Measurements from ENCODE around the gene TANGO6.

TANGO6 gene

DNA sequence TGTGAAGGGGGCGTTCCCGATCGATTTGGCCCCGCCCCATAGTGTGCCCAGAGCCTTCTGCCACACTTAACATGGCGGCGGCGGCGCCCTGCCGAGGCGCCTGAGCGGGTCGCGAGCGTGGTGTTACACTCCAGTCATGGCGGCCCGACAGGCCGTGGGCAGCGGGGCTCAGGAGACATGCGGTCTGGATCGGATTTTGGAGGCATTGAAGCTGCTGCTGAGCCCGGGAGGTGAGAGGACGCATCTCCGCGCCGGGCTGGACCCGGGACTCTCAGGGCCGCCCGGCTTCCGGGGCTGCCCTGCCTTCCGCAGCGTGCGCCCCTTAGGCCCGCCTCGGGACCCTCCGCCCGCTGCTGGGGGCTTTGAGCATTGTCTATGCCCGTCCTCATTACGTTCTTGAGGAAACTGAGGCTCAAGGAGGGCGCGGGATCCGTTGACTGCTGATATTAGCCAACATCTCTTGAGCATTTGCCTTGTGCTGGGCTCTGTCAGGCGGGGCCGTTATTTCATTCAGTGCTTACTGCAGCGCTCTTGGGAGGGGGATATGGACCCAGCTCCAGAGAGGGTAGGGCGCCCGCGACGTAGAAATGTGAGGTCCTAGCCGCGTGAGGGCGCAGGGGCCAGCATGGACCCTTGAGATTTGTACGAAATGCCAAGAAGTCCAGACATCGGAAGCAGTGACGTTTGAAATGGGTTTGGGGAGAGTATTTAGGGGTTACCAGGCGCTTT lies at the start of gene TANGO6:
Gene TANGO6 (plus strand): TSS at position 50 of the 729 bp plus-strand sequence. CDS start 87 bp downstream, at position 137.
- Histone ChIP-seq H3K36me3 (ENCODE audit: control insufficient read depth, insufficient read depth, low read length) (no peaks in the 10 kb centered on the region), H3K4me1 (ENCODE audit: control insufficient read depth, insufficient read depth, low read length) (no peaks in the 10 kb centered on the region), H3K9ac (ENCODE audit: low read depth, low read length) (peak within 1 kb of the TSS; percentile 83), H3K27me3 (ENCODE audit: control insufficient read depth, insufficient read depth, low read length) (no peaks in the 10 kb centered on the region), H3K4me3 (ENCODE audit: low read depth, low read length) (peak within 1 kb of the TSS; percentile 87), H3K9me3 (ENCODE audit: control insufficient read depth, insufficient read depth, low read length) (no peaks in the 10 kb centered on the region)

DNA sequence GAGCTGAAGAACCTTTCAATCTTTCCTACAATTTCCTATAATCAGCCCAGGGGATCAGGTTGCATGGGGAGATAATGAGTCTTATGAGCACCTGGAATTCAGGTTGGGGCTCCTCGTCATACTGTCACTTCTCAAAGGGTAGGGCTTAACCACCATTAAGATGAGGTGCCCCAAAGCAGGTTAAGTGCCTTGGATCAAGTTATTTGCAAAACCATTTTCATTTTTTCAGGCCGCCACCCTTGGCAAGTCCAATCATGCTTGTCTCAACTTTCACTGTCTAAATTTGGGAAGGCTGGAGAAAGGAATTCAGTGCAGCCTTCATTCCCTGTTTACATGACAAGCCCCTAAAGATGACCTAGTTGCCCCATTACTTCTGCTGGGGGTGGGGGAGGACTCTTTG lies 44.9 kb upstream of the TANGO6 start:
- Histone ChIP-seq H3K4me3 (ENCODE audit: low read depth, low read length) (no peak overlapping the region), H3K36me3 (ENCODE audit: control insufficient read depth, insufficient read depth, low read length) (peaks cover 12% of the 10 kb centered on the region), H3K9me3 (ENCODE audit: control insufficient read depth, insufficient read depth, low read length) (no peaks in the 10 kb centered on the region), H3K27me3 (ENCODE audit: control insufficient read depth, insufficient read depth, low read length) (no peaks in the 10 kb centered on the region), H3K4me1 (ENCODE audit: control insufficient read depth, insufficient read depth, low read length) (peaks cover 12% of the 10 kb centered on the region), H3K9ac (ENCODE audit: low read depth, low read length) (no peak overlapping the region)

GRCh38 chr16:68800257-68800875 lies 43.0 kb upstream of the TANGO6 start:
- H3K36me3 ChIP-seq (ENCODE audit: control insufficient read depth, insufficient read depth, low read length) = peaks cover 12% of the 10 kb centered on the region
- no peak overlapping the region for H3K9ac ChIP-seq (ENCODE audit: low read depth, low read length)
- peaks cover 12% of the 10 kb centered on the region for H3K4me1 ChIP-seq (ENCODE audit: control insufficient read depth, insufficient read depth, low read length)
- no peaks in the 10 kb centered on the region for H3K27me3 ChIP-seq (ENCODE audit: control insufficient read depth, insufficient read depth, low read length)
- no peaks in the 10 kb centered on the region for H3K9me3 ChIP-seq (ENCODE audit: control insufficient read depth, insufficient read depth, low read length)
- H3K4me3 ChIP-seq (ENCODE audit: low read depth, low read length) = no peak overlapping the region

GRCh38 chr16:68802190-68802589 lies 41.1 kb upstream of the TANGO6 start:
- Histone ChIP-seq H3K4me1 (ENCODE audit: control insufficient read depth, insufficient read depth, low read length) (peaks cover 12% of the 10 kb centered on the region), H3K36me3 (ENCODE audit: control insufficient read depth, insufficient read depth, low read length) (peaks cover 12% of the 10 kb centered on the region), H3K27me3 (ENCODE audit: control insufficient read depth, insufficient read depth, low read length) (no peaks in the 10 kb centered on the region), H3K9ac (ENCODE audit: low read depth, low read length) (no peak overlapping the region), H3K4me3 (ENCODE audit: low read depth, low read length) (no peak overlapping the region), H3K9me3 (ENCODE audit: control insufficient read depth, insufficient read depth, low read length) (no peaks in the 10 kb centered on the region)

- Histone ChIP-seq H3K27me3 (ENCODE audit: control insufficient read depth, insufficient read depth, low read length) (no peaks in the 10 kb centered on the region), H3K4me1 (ENCODE audit: control insufficient read depth, insufficient read depth, low read length) (no peaks in the 10 kb centered on the region), H3K36me3 (ENCODE audit: control insufficient read depth, insufficient read depth, low read length) (peaks cover 35% of the 10 kb centered on the region), H3K9ac (ENCODE audit: low read depth, low read length) (no peak overlapping the region), H3K4me3 (ENCODE audit: low read depth, low read length) (no peak overlapping the region), H3K9me3 (ENCODE audit: control insufficient read depth, insufficient read depth, low read length) (no peaks in the 10 kb centered on the region)
Observed at GRCh38 chr16:68806422-68806821, 36.9 kb upstream of the TANGO6 start.

GRCh38 chr16:68806981-68807380 lies 36.4 kb upstream of the TANGO6 start:
- H3K27me3 ChIP-seq (ENCODE audit: control insufficient read depth, insufficient read depth, low read length) = no peaks in the 10 kb centered on the region
- no peaks in the 10 kb centered on the region for H3K9me3 ChIP-seq (ENCODE audit: control insufficient read depth, insufficient read depth, low read length)
- peaks cover 35% of the 10 kb centered on the region for H3K36me3 ChIP-seq (ENCODE audit: control insufficient read depth, insufficient read depth, low read length)
- no peaks in the 10 kb centered on the region for H3K4me1 ChIP-seq (ENCODE audit: control insufficient read depth, insufficient read depth, low read length)
- no peak overlapping the region for H3K4me3 ChIP-seq (ENCODE audit: low read depth, low read length)
- H3K9ac ChIP-seq (ENCODE audit: low read depth, low read length) = no peak overlapping the region

DNA sequence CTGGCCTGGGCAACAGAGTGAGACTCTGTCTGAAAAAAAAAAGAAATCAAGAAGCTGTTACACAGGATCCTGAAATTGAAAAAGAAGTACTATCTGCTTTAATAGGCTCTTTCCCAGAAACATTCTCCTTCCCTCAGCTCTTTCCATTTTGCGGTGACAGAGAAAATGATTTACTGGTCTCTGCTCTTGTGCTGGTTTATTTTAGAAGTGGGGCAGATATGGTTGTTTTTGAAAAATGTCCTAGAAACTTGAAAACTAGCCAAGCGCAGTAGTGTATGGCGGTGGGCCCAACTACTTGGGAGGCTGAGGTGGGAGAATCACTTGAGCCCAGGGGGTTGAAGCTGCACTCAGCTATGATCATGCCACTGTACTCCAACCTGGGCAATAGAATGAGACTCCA lies 28.8 kb upstream of the TANGO6 start:
- H3K9me3 ChIP-seq (ENCODE audit: control insufficient read depth, insufficient read depth, low read length) = no peaks in the 10 kb centered on the region
- no peaks in the 10 kb centered on the region for H3K27me3 ChIP-seq (ENCODE audit: control insufficient read depth, insufficient read depth, low read length)
- H3K4me3 ChIP-seq (ENCODE audit: low read depth, low read length) = no peak overlapping the region
- H3K4me1 ChIP-seq (ENCODE audit: control insufficient read depth, insufficient read depth, low read length) = no peaks in the 10 kb centered on the region
- H3K36me3 ChIP-seq (ENCODE audit: control insufficient read depth, insufficient read depth, low read length) = peaks cover 59% of the 10 kb centered on the region
- no peak overlapping the region for H3K9ac ChIP-seq (ENCODE audit: low read depth, low read length)

- Histone ChIP-seq H3K9me3 (ENCODE audit: control insufficient read depth, insufficient read depth, low read length) (no peaks in the 10 kb centered on the region), H3K27me3 (ENCODE audit: control insufficient read depth, insufficient read depth, low read length) (no peaks in the 10 kb centered on the region), H3K4me1 (ENCODE audit: control insufficient read depth, insufficient read depth, low read length) (no peaks in the 10 kb centered on the region), H3K9ac (ENCODE audit: low read depth, low read length) (no peak overlapping the region), H3K36me3 (ENCODE audit: control insufficient read depth, insufficient read depth, low read length) (peaks cover 53% of the 10 kb centered on the region), H3K4me3 (ENCODE audit: low read depth, low read length) (no peak overlapping the region)
Observed at GRCh38 chr16:68823401-68824135, 19.8 kb upstream of the TANGO6 start.

DNA sequence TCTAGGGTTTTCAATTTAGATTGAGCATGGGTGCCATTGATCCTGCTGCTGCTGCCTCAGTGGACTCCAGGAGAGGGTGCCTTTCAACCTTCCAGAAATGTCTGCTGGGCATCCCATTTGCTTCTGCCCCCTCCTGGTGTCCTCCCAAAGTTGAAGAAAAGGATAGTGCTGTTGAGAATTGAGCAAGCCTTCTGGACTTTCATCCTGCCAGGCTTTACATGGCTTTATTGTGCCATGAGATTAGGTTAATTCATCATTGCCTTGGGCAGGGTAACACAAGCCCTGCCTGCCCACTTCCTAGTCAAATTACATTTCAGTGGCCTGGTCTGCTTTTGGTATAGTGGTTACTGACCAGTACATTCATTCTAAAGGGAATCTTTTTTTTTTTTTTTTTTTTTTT lies 17.9 kb upstream of the TANGO6 start:
- Histone ChIP-seq H3K9me3 (ENCODE audit: control insufficient read depth, insufficient read depth, low read length) (no peaks in the 10 kb centered on the region), H3K36me3 (ENCODE audit: control insufficient read depth, insufficient read depth, low read length) (peaks cover 59% of the 10 kb centered on the region), H3K27me3 (ENCODE audit: control insufficient read depth, insufficient read depth, low read length) (no peaks in the 10 kb centered on the region), H3K4me1 (ENCODE audit: control insufficient read depth, insufficient read depth, low read length) (no peaks in the 10 kb centered on the region), H3K4me3 (ENCODE audit: low read depth, low read length) (no peak overlapping the region), H3K9ac (ENCODE audit: low read depth, low read length) (no peak overlapping the region)

GRCh38 chr16:68826652-68827051 lies 16.7 kb upstream of the TANGO6 start:
- peaks cover 58% of the 10 kb centered on the region for H3K36me3 ChIP-seq (ENCODE audit: control insufficient read depth, insufficient read depth, low read length)
- no peaks in the 10 kb centered on the region for H3K27me3 ChIP-seq (ENCODE audit: control insufficient read depth, insufficient read depth, low read length)
- H3K4me1 ChIP-seq (ENCODE audit: control insufficient read depth, insufficient read depth, low read length) = no peaks in the 10 kb centered on the region
- no peak overlapping the region for H3K4me3 ChIP-seq (ENCODE audit: low read depth, low read length)
- H3K9me3 ChIP-seq (ENCODE audit: control insufficient read depth, insufficient read depth, low read length) = no peaks in the 10 kb centered on the region
- H3K9ac ChIP-seq (ENCODE audit: low read depth, low read length) = no peak overlapping the region

DNA sequence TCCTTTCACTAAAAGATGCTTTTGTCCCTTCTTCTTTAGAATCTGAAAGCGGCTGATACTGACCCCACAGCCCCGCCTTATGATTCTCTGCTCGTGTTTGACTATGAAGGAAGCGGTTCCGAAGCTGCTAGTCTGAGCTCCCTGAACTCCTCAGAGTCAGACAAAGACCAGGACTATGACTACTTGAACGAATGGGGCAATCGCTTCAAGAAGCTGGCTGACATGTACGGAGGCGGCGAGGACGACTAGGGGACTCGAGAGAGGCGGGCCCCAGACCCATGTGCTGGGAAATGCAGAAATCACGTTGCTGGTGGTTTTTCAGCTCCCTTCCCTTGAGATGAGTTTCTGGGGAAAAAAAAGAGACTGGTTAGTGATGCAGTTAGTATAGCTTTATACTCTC lies 10.1 kb upstream of the TANGO6 start:
- Histone ChIP-seq H3K4me1 (ENCODE audit: control insufficient read depth, insufficient read depth, low read length) (no peaks in the 10 kb centered on the region), H3K9ac (ENCODE audit: low read depth, low read length) (no peak overlapping the region), H3K36me3 (ENCODE audit: control insufficient read depth, insufficient read depth, low read length) (peaks cover 52% of the 10 kb centered on the region), H3K27me3 (ENCODE audit: control insufficient read depth, insufficient read depth, low read length) (no peaks in the 10 kb centered on the region), H3K9me3 (ENCODE audit: control insufficient read depth, insufficient read depth, low read length) (no peaks in the 10 kb centered on the region), H3K4me3 (ENCODE audit: low read depth, low read length) (no peak overlapping the region)

DNA sequence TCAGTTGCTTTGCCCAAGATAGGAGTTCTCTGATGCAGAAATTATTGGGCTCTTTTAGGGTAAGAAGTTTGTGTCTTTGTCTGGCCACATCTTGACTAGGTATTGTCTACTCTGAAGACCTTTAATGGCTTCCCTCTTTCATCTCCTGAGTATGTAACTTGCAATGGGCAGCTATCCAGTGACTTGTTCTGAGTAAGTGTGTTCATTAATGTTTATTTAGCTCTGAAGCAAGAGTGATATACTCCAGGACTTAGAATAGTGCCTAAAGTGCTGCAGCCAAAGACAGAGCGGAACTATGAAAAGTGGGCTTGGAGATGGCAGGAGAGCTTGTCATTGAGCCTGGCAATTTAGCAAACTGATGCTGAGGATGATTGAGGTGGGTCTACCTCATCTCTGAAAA lies 8.8 kb upstream of the TANGO6 start:
- Histone ChIP-seq H3K9ac (ENCODE audit: low read depth, low read length) (no peak overlapping the region), H3K27me3 (ENCODE audit: control insufficient read depth, insufficient read depth, low read length) (no peaks in the 10 kb centered on the region), H3K4me3 (ENCODE audit: low read depth, low read length) (no peak overlapping the region), H3K9me3 (ENCODE audit: control insufficient read depth, insufficient read depth, low read length) (no peaks in the 10 kb centered on the region), H3K36me3 (ENCODE audit: control insufficient read depth, insufficient read depth, low read length) (peaks cover 39% of the 10 kb centered on the region), H3K4me1 (ENCODE audit: control insufficient read depth, insufficient read depth, low read length) (no peaks in the 10 kb centered on the region)

All from iPS-15b (cell line).